ENCODE results near the gene IP6K1. TPM values are rescaled to one million over a fixed set of nuclear protein-coding genes. Genes with fewer than 3 reads are reported as not detected.

Gene IP6K1
- total RNA-seq, 1 experiment from 2014 or later = 42.2 TPM

DNA sequence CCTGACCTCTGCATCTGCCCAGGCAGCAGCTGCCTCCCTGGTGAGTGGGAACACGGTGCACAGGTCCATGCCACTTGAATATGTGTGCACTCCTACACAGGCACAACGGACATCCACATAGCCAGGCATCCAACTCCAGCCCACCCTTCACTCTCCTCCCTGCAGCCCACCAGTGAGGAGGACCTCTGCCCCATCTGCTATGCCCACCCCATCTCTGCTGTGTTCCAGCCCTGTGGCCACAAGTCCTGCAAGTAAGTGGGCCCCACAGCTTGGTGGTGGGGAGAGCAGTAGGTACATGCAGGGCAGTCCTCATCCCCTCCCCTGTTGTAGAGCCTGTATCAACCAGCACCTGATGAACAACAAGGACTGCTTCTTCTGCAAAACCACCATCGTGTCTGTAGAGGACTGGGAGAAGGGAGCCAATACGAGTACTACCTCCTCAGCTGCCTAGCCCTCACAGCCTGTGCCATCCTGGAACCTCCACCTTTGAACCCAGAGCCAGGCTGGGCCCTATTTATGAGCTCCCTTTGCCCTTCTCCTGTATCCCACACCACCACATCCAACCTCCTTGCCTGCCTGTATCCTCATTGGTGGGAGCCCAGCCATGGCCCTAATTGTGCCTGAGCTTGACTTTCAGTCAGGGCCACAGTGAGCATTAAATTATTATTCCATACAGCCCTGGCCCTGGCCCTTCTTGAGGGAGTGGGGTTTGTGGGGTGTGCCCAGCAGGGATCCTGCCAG, 65.3 kb downstream of the IP6K1 start:
- H3K4me3 Mint-ChIP-seq = peak overlapping the region in 1 of 2 experiments; percentile 12; a peak in 2 of 5 replicates
- Histone ChIP-seq H3K9ac (ENCODE audit: extremely low read depth, insufficient read length, low read length) (no peak overlapping the region), H2BK120ac (ENCODE audit: low read depth, low read length, poor library complexity, severe bottlenecking) (no peak overlapping the region), H3K23ac (ENCODE audit: insufficient read length, low read depth, low read length) (no peak overlapping the region), H3T11ph (ENCODE audit: low read length) (no peak overlapping the region), H2BK20ac (ENCODE audit: low read depth, low read length, poor library complexity, severe bottlenecking) (no peak overlapping the region), H2BK12ac (ENCODE audit: insufficient read length, low read depth, low read length) (no peak overlapping the region), H2AK5ac (ENCODE audit: insufficient read length, low read length) (no peak overlapping the region), H3K56ac (ENCODE audit: insufficient read length, low read depth, low read length) (no peak overlapping the region), H3K4me1 (ENCODE audit: insufficient read depth, low read length) (no peaks in the 10 kb centered on the region), H3K79me1 (ENCODE audit: insufficient read depth, low read depth, low read length, poor library complexity, severe bottlenecking) (peaks cover 2% of the 10 kb centered on the region), H3K4me2 (ENCODE audit: insufficient read depth, insufficient read length, low read length) (no peak overlapping the region), H3K27ac (ENCODE audit: insufficient read length, low read depth, low read length) (no peak overlapping the region), H3K27me3 (ENCODE audit: insufficient read depth, low read length) (no peaks in the 10 kb centered on the region), H4K91ac (ENCODE audit: insufficient read length, low read depth, low read length) (no peak overlapping the region), H4K20me1 (ENCODE audit: control insufficient read depth, insufficient read depth, insufficient read length) (no peaks in the 10 kb centered on the region), H2BK5ac (ENCODE audit: insufficient read length, low read length) (no peak overlapping the region), H3K18ac (ENCODE audit: insufficient read length, low read depth, low read length) (no peak overlapping the region), H4K5ac (ENCODE audit: insufficient read length, low read depth, low read length) (no peak overlapping the region), H2AFZ (ENCODE audit: low read length) (no peak overlapping the region), H3K23me2 (ENCODE audit: insufficient read length, low read depth, low read length, poor library complexity, severe bottlenecking) (peaks cover 25% of the 10 kb centered on the region), H3K14ac (ENCODE audit: insufficient read depth, low read length) (no peak overlapping the region), H3K9me3 (ENCODE audit: control insufficient read depth, low read depth, low read length) (no peaks in the 10 kb centered on the region), H3K4ac (ENCODE audit: low read depth, low read length) (no peak overlapping the region), H4K8ac (replicated peaks; ENCODE audit: insufficient read length, low read depth, low read length) (no peak overlapping the region), H2BK15ac (ENCODE audit: low read depth, low read length) (no peak overlapping the region), H3K79me2 (ENCODE audit: insufficient read depth, low read length) (no peaks in the 10 kb centered on the region)
- H3K9me3 Mint-ChIP-seq = no peaks in the 10 kb centered on the region
- no CpG with 5 or more reads among the region's 4 CpGs for WGBS (ENCODE audit: extremely low coverage, insufficient read length, low lambda C conversion rate)
- peaks cover 18 to 22% of the 10 kb centered on the region in 2 experiments for H3K4me1 Mint-ChIP-seq
- no peak for DNase-seq
- H3K36me3 Mint-ChIP-seq (ENCODE audit: insufficient read depth in 1 of 3, low read depth in 3 of 3) = peaks cover 0 to 32% (median 31%) of the 10 kb centered on the region in 3 experiments; a peak in 6 of 7 replicates
- H3K27ac Mint-ChIP-seq = no peak overlapping the region; a peak in 1 of 7 replicates
- peaks cover 4% of the 10 kb centered on the region for H3K27me3 Mint-ChIP-seq (ENCODE audit: low read depth)
- TF ChIP-seq, protein P1, sequence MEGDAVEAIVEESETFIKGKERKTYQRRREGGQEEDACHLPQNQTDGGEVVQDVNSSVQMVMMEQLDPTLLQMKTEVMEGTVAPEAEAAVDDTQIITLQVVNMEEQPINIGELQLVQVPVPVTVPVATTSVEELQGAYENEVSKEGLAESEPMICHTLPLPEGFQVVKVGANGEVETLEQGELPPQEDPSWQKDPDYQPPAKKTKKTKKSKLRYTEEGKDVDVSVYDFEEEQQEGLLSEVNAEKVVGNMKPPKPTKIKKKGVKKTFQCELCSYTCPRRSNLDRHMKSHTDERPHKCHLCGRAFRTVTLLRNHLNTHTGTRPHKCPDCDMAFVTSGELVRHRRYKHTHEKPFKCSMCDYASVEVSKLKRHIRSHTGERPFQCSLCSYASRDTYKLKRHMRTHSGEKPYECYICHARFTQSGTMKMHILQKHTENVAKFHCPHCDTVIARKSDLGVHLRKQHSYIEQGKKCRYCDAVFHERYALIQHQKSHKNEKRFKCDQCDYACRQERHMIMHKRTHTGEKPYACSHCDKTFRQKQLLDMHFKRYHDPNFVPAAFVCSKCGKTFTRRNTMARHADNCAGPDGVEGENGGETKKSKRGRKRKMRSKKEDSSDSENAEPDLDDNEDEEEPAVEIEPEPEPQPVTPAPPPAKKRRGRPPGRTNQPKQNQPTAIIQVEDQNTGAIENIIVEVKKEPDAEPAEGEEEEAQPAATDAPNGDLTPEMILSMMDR (conservative IDR thresholded peaks at IDR 0.05) = no peak
